SU-DHL-6 (cell line): ENCODE data around the gene SRCAP.

Experiments used
- H2AFZ ChIP-seq: fragments of 200-600 bp; sonication (generic); 2 replicates; pipeline ENCODE4 v1.6.1; 2014; ENCODE audit warnings: low read depth, mild to moderate bottlenecking, moderate library complexity, mixed read lengths, antibody characterized with exemption, low read length; ENCODE audit not compliant: severe bottlenecking
- H3F3A ChIP-seq: fragments of 200-600 bp; shearing (Covaris generic); 2 replicates; pipeline ENCODE4 v1.6.0; 2016; ENCODE audit warnings: antibody characterized with exemption, mild to moderate bottlenecking; ENCODE audit not compliant: insufficient read depth
- H3K27ac ChIP-seq: fragments of 200-600 bp; sonication (generic); 2 replicates; pipeline ENCODE4 v1.5.1; 2016; ENCODE audit warnings: low read depth, mild to moderate bottlenecking, low read length, moderate library complexity, mixed read lengths
- H3K27me3 ChIP-seq: fragments of 200-600 bp; sonication (generic), shearing (Covaris generic); 2 replicates; pipeline ENCODE4 v1.6.0; 2014; ENCODE audit warnings: mild to moderate bottlenecking, low read length
- H3K36me3 ChIP-seq: fragments of 200-600 bp; sonication (generic); 2 replicates; pipeline ENCODE4 v1.6.1; 2014; ENCODE audit warnings: mild to moderate bottlenecking, low read length, mixed read lengths
- H3K4me2 ChIP-seq: fragments of 300-600, 200-600 bp; shearing (Covaris generic), sonication (generic); 2 replicates; pipeline ENCODE4 v1.6.0; 2014; ENCODE audit warnings: low read length, low read depth, mild to moderate bottlenecking; ENCODE audit not compliant: poor library complexity, severe bottlenecking
- H3K4me3 ChIP-seq: fragments of 200-600 bp; sonication (generic); 2 replicates; pipeline ENCODE4 v1.5.1; 2014; ENCODE audit warnings: antibody characterized with exemption, low read length, mild to moderate bottlenecking, mixed read lengths; ENCODE audit not compliant: insufficient read depth, poor library complexity, severe bottlenecking
- H3K79me2 ChIP-seq: fragments of 200-600 bp; sonication (generic); 2 replicates; pipeline ENCODE4 v1.6.1; 2014; ENCODE audit warnings: mild to moderate bottlenecking, low read length, moderate library complexity; ENCODE audit not compliant: insufficient read depth
- H3K9ac ChIP-seq: fragments of 200-600 bp; sonication (generic); 2 replicates; pipeline ENCODE4 v1.7.0; 2014; ENCODE audit warnings: mild to moderate bottlenecking, low read length
- H3K9me2 ChIP-seq: fragments of 200-600 bp; sonication (generic); replicated peaks from 2 replicates; pipeline ENCODE4 v1.6.1; 2014; ENCODE audit warnings: low read length; ENCODE audit not compliant: insufficient read depth
- H3K9me3 ChIP-seq: fragments of 200-600 bp; sonication (generic); 2 replicates; pipeline ENCODE4 v1.6.1; 2014; ENCODE audit warnings: low read length, mixed read lengths; ENCODE audit not compliant: insufficient read depth
- H4K20me1 ChIP-seq: fragments of 200-600 bp; sonication (generic); 2 replicates; pipeline ENCODE4 v1.6.1; 2014; ENCODE audit warnings: low read depth, mild to moderate bottlenecking, antibody characterized with exemption, low read length, moderate library complexity, mixed read lengths
- CTCF ChIP-seq: fragments of 200-600 bp; sonication (generic); IDR thresholded peaks from one replicate; pipeline ENCODE4 v1.5.1; 2017; ENCODE audit warnings: antibody characterized with exemption, mild to moderate bottlenecking, low read length, moderate library complexity; ENCODE audit not compliant: insufficient read depth, poor library complexity, severe bottlenecking
- EZH2phosphoT487 ChIP-seq: fragments of 200-600 bp; sonication (generic), shearing (Covaris generic); conservative IDR thresholded peaks from 2 replicates; pipeline ENCODE4 v1.6.1; 2018; ENCODE audit warnings: mild to moderate bottlenecking, antibody characterized with exemption, low read length, moderate library complexity, mixed read lengths

SRCAP gene

GRCh38 chr16:30773826-30774225 is 74.9 kb downstream of the SRCAP start:
- H3K36me3 ChIP-seq = no peaks in the 10 kb centered on the region
- H3K4me3 ChIP-seq = no peak overlapping the region

GRCh38 chr16:30774367-30775130 is 75.6 kb downstream of the SRCAP start:
- Histone ChIP-seq H3K4me3 (peak overlapping the region; percentile 69), H3K4me2 (peak overlapping the region; percentile 57), H3K36me3 (no peaks in the 10 kb centered on the region), H3F3A (no peaks in the 10 kb centered on the region), H3K79me2 (no peaks in the 10 kb centered on the region), H3K9me3 (no peaks in the 10 kb centered on the region), H4K20me1 (no peaks in the 10 kb centered on the region), H3K27me3 (no peaks in the 10 kb centered on the region), H3K27ac (peak overlapping the region; percentile 49; the same call in 1 of the 2 replicates), H3K9me2 (no peaks in the 10 kb centered on the region), H3K9ac (peak overlapping the region; percentile 79), H2AFZ (peak overlapping the region; percentile 63)
- TF ChIP-seq EZH2phosphoT487 = no peak
- TF ChIP-seq CTCF = no peak

More at GRCh38 chr16:30773826-30774225, 74.9 kb downstream of the SRCAP start:
- no peaks in the 10 kb centered on the region for H3K27me3 ChIP-seq
- no peak overlapping the region for H3K27ac ChIP-seq
- no peak overlapping the region for H3K4me2 ChIP-seq
- no peak overlapping the region for H2AFZ ChIP-seq
- H3K9ac ChIP-seq = no peak overlapping the region
- no peaks in the 10 kb centered on the region for H4K20me1 ChIP-seq
- no peaks in the 10 kb centered on the region for H3K9me3 ChIP-seq
- no peak for TF ChIP-seq EZH2phosphoT487
- TF ChIP-seq CTCF = no peak
- no peaks in the 10 kb centered on the region for H3F3A ChIP-seq
- no peaks in the 10 kb centered on the region for H3K9me2 ChIP-seq
- no peaks in the 10 kb centered on the region for H3K79me2 ChIP-seq

GRCh38 chr16:30775131-30775391 is 76.1 kb downstream of the SRCAP start:
- Histone ChIP-seq H3K4me3 (peak overlapping the region; percentile 69), H3K27me3 (no peaks in the 10 kb centered on the region), H3F3A (no peaks in the 10 kb centered on the region), H4K20me1 (no peaks in the 10 kb centered on the region), H3K4me2 (peak overlapping the region; percentile 57), H3K27ac (peak overlapping the region; percentile 49), H3K9ac (peak overlapping the region; percentile 79), H3K9me3 (no peaks in the 10 kb centered on the region), H3K79me2 (no peaks in the 10 kb centered on the region), H2AFZ (peak overlapping the region; percentile 63), H3K36me3 (no peaks in the 10 kb centered on the region), H3K9me2 (no peaks in the 10 kb centered on the region)
- TF ChIP-seq CTCF = no peak
- TF ChIP-seq EZH2phosphoT487 = no peak
